Measurements from ENCODE around the gene GRIK2.

GRCh38 chr6:101545191-101545590 is 151.7 kb downstream of the GRIK2 start:
- no peak for TF ChIP-seq ELK1 (IDR thresholded peaks at IDR 0.05; ENCODE audit: borderline replicate concordance, low read depth, low read length)
- TF ChIP-seq CTCF (conservative IDR thresholded peaks at IDR 0.05; ENCODE audit: low read depth, low read length), result no peak

Data from IMR-90 (cell line).